Activated naive CD4-positive, alpha-beta T cell treated with anti-CD3 and anti-CD28 coated beads for 36 hours (primary cell): ENCODE data around the gene DDAH1. TPM values are rescaled to one million over a fixed set of nuclear protein-coding genes. Genes with fewer than 3 reads are reported as not detected.
"Not testable (repeated sequence)": the region's sequence is repeated elsewhere in the genome, so short reads cannot be mapped to it uniquely, and the experiment has no call there.

Source experiments
- CTCF ChIA-PET: fragments of 350-600 bp; sonication (Branson Sonifier 250); formaldehyde crosslinking; loops from one replicate; lab custom pipeline; 2021; ENCODE audit warnings: antibody characterized with exemption; lab: Charles Lee
- DNase-seq: peaks from one replicate; pipeline ENCODE4 v3.0.0-alpha.2; 2020
- H3K27ac Mint-ChIP-seq: one replicate; pipeline ENCODE4 v1.8.0; 2021; ENCODE audit warnings: mild to moderate bottlenecking, mixed read lengths
- H3K27me3 Mint-ChIP-seq: one replicate; pipeline ENCODE4 v1.8.0; 2021; ENCODE audit warnings: low read depth, mixed read lengths
- H3K36me3 Mint-ChIP-seq: one replicate; pipeline ENCODE4 v1.8.0; 2021; ENCODE audit warnings: low read depth, mixed read lengths
- H3K4me1 Mint-ChIP-seq: one replicate; pipeline ENCODE4 v1.8.0; 2021; ENCODE audit warnings: low read depth, mixed read lengths
- H3K4me3 Mint-ChIP-seq: one replicate; pipeline ENCODE4 v1.8.0; 2021; ENCODE audit warnings: mild to moderate bottlenecking, moderate library complexity, mixed read lengths
- H3K9me3 Mint-ChIP-seq: one replicate; pipeline ENCODE4 v1.8.0; 2021; ENCODE audit warnings: mixed read lengths
- intact Hi-C: fragments of 100-400 bp; cut with micrococcal nuclease; formaldehyde crosslinking; loops from one replicate; pipeline ENCODE4 v1.15.1; 2023
- total RNA-seq, 2 experiments: library from RNA; stranded (reverse); gene quantifications; one replicate each; pipeline ENCODE4 v1.2.3, GENCODE V29; 2021

DDAH1 gene
- total RNA-seq, 2 experiments from 2014 or later = not detected

DNA sequence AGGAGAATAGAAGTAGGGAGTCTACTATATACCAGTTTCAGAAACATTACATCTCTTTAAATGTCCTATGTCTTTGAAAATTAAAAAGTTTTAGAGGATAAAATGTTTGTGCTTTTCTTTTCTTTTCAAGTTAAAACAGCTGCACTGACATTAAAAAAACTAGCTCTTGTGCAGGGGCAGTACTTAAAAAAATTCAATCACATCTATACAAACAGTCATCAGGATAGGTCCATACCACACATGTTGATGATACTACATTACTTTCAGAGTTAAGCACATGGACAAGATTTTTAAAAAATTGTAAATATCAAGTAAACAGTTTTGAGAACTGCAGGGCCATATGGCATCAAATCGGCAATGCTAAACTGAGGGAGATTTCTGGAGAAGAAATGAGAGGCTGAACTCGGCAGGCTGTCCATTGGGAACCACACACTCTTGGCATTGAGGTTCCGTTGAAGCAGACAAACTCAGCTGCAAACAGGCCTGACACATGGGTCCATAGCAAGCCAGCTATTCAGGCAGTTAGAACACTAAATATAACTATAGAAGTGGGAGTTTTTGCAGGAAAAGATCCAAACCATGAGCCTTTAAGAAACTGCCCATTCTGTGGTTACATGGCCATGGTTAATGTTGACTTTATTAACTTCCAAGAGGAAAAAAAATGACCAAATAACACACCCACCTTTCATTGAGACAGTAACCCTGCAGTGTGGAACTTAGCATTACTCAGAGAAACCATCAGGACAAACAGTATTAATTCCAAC is 104.0 kb downstream of the DDAH1 start:
- no peak overlapping the region for H3K27ac Mint-ChIP-seq
- DNase-seq = no peak
- no peaks in the 10 kb centered on the region for H3K27me3 Mint-ChIP-seq
- no peak overlapping the region for H3K4me3 Mint-ChIP-seq
- no peaks in the 10 kb centered on the region for H3K36me3 Mint-ChIP-seq
- H3K4me1 Mint-ChIP-seq = no peaks in the 10 kb centered on the region
- CTCF ChIA-PET = no interaction called here
- no peaks in the 10 kb centered on the region for H3K9me3 Mint-ChIP-seq
- intact Hi-C loops = no loop called here

DNA sequence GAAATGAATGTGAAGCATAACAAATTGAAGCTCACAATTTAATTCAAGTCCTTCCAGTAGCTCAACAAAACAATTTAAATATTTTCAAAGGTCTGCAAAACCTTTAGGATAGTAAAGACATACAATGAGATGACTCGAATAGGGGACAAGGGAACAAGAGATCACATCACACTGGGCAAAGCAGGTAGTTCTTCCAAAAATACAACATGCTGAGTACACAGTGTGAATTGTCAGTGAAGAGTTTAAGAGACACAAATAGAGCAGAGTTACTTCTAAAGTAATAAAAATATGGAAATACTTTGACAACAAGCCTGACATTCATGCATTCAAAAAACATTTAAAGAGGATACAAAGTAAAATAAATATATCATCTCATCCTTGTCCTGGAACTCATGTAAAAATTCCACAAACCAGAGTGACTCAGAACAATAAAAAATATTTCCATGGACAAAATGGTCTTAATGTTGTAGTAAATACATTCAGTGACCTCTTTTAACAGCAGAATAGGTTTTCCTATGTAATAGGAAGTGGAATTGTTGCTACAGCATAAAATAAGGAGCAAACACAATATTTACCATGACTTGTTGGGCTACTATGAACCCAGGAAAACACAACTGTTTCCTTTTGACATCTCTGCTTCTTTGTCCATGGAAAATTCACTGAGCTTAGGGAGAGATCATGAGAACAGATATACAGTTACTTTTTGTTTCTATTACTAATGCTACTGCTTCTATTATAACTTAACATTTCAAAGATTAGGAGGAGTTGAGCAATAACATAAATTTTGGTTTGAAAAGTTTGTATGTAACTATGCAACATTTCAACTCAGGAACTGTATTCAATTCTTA is 104.9 kb downstream of the DDAH1 start:
- H3K36me3 Mint-ChIP-seq = no peaks in the 10 kb centered on the region
- H3K4me1 Mint-ChIP-seq = no peaks in the 10 kb centered on the region
- intact Hi-C loops = no loop called here
- DNase-seq = no peak
- no peaks in the 10 kb centered on the region for H3K9me3 Mint-ChIP-seq
- peaks cover 2% of the 10 kb centered on the region for H3K27me3 Mint-ChIP-seq
- no peak overlapping the region for H3K27ac Mint-ChIP-seq
- CTCF ChIA-PET = no interaction called here
- H3K4me3 Mint-ChIP-seq = no peak overlapping the region

DNA sequence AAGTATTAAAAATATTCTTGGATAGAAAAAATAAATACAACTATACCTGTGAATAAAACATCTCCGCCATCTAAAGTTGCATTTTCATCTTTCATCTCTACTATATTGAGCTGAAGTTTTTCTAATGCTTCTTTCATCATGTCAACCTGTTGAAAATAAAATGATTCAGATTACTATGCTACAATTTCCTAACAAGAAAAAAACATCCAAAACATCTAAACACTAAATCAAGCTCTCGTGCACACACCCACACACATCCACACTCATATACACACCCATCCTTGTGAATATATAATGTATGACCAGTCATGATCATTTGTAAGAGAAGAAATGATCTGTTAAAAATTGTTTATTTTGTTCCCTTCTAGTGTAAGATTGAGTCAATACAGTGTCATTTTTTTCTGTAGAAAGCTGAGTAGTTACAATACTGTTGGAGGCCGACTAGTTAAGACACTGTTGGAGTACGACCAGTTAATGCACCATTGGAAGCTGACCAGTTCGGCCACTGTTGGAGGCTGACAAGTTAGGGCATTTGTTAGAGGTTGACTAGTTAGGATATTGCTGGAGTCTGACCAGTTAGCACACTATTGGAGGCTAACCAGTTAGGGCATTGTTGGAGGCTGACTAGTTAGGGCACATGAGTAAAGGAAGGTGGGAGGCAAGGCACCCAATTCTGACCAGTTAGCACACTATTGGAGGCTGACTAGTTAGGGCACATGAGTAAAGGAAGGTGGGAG is 106.1 kb downstream of the DDAH1 start:
- DNase-seq = no peak
- no peaks in the 10 kb centered on the region for H3K4me1 Mint-ChIP-seq
- intact Hi-C loops = no loop called here
- peaks cover 3% of the 10 kb centered on the region for H3K27me3 Mint-ChIP-seq
- H3K27ac Mint-ChIP-seq = no peak overlapping the region
- CTCF ChIA-PET = interaction anchor here (0.6 kb wide), 1 partner anchor 459 kb away, joined by 3 read pairs; no protein-coding TSS in a partner anchor
- H3K4me3 Mint-ChIP-seq = no peak overlapping the region
- no peaks in the 10 kb centered on the region for H3K36me3 Mint-ChIP-seq
- no peaks in the 10 kb centered on the region for H3K9me3 Mint-ChIP-seq

DNA sequence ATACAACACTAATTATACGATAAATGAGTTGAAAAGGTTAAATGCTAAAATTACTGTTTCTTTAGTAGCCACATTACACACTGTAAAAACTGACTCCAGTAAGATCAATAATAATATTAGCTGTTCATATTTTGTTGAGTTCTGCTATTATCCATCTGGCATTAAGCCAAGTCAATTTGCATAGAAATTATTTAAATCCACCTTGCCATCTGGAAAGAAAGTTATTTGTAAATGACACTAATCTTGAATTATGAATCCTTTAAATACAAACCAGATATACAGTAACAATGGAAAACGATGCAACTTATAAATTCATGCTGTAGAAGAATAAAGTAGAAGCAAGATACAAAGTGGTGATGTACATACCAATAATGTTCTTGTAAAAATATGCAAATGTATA is 107.1 kb downstream of the DDAH1 start:
- no peak overlapping the region for H3K27ac Mint-ChIP-seq
- H3K4me1 Mint-ChIP-seq = no peaks in the 10 kb centered on the region
- CTCF ChIA-PET = no interaction called here
- H3K36me3 Mint-ChIP-seq = no peaks in the 10 kb centered on the region
- no peak overlapping the region for H3K4me3 Mint-ChIP-seq
- no peak for DNase-seq
- intact Hi-C loops = no loop called here
- H3K9me3 Mint-ChIP-seq = no peaks in the 10 kb centered on the region
- peaks cover 5% of the 10 kb centered on the region for H3K27me3 Mint-ChIP-seq

DNA sequence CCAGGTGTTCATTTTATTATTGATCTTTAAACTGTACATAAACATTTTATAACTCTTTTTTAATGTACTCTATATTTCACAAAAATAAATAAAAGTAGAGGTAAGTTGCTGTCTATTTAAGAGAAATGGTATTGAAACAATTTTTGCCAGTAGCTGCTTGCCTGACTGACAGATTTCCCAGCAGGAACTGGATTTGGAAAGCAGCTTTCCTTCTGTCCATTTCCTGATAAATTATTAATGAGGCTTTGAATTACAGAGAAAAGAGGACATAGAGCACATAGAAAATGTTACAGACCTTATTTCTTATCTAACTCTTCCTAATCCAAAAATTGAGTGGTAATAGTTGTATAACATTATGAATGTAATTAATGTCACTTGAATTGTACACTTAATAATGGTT is 108.8 kb downstream of the DDAH1 start:
- H3K36me3 Mint-ChIP-seq = no peaks in the 10 kb centered on the region
- no peak for DNase-seq
- no peaks in the 10 kb centered on the region for H3K4me1 Mint-ChIP-seq
- peaks cover 5% of the 10 kb centered on the region for H3K27me3 Mint-ChIP-seq
- CTCF ChIA-PET = no interaction called here
- no peaks in the 10 kb centered on the region for H3K9me3 Mint-ChIP-seq
- intact Hi-C loops = no loop called here
- no peak overlapping the region for H3K27ac Mint-ChIP-seq
- no peak overlapping the region for H3K4me3 Mint-ChIP-seq

DNA sequence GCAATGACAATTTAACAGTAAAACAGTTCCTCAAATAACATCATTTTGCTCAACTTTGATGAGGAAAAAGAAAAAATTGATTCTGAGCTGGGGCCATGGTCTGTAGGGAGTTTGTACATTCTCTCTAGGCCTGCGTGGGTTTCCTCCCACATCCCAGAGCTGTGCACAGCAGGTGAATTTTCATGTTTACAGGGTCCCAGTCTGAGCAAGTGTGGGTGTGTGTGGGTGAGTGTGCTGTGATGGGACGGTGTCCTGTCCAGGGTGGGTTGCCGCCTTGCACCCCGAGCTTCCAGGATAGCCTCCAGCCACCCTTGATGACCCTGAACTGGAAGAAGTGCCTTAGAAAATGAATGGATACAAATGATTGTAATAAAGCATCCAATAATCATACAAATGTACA is 112.9 kb downstream of the DDAH1 start:
- Mint-ChIP-seq H3K4me3 (no peak overlapping the region), H3K9me3 (no peaks in the 10 kb centered on the region), H3K27me3 (peaks cover 5% of the 10 kb centered on the region), H3K4me1 (no peaks in the 10 kb centered on the region), H3K27ac (no peak overlapping the region), H3K36me3 (no peaks in the 10 kb centered on the region)
- intact Hi-C loops = no loop called here
- CTCF ChIA-PET = no interaction called here
- no peak for DNase-seq

DNA sequence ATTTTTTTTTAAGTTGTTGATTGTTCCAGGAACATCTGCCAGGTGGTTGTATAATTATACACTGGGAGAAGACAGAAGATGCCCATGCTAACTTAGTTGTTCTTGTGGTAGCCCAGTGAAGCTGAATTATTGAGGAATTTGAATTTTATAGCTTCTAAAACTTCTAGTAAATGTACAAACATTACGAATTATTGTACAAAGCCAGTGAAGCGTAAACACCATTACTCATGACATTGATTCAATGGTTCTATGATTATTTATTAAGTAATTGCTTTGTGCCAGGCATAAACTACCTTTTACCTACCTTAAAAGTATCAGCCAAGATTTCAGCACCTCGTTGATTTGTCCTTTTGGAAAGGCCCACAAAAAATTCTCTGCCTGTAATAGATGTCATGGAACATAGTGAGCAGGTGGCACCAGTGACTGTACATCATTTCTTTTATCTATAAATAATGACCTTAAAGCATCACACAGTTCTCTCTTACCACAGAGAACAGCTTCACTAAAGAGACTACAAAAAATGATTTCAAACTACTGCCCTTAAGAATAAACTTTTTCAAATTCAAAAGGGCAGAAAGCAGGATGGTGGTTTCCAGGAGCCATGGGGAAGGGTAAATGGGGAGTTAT is 113.6 kb downstream of the DDAH1 start:
- Mint-ChIP-seq H3K4me3 (no peak overlapping the region), H3K27me3 (peaks cover 5% of the 10 kb centered on the region), H3K36me3 (no peaks in the 10 kb centered on the region), H3K4me1 (no peaks in the 10 kb centered on the region), H3K9me3 (no peaks in the 10 kb centered on the region), H3K27ac (no peak overlapping the region)
- CTCF ChIA-PET = no interaction called here
- DNase-seq = no peak
- intact Hi-C loops = no loop called here

DNA sequence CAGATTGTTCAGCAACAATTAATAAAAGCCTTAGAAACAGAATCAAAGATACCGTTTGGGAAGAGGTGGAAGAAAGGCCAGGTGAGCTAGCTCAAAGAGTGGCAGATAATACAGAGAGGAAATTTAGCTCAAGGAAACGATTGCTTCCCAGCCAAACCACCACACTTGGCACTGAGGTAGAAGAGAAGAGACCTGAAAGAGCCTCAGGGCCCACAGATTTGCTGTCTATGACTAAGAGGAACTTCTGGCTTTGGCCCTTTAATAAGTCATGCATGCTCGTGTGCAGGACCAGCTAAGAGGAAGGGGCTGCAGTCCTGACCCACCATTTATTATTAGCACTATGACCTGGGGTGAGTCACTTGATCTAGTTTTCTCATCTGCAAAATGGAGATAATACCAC is 115.7 kb downstream of the DDAH1 start:
- peaks cover 3% of the 10 kb centered on the region for H3K27me3 Mint-ChIP-seq
- H3K4me1 Mint-ChIP-seq = no peaks in the 10 kb centered on the region
- DNase-seq = no peak
- no peak overlapping the region for H3K27ac Mint-ChIP-seq
- H3K9me3 Mint-ChIP-seq = no peaks in the 10 kb centered on the region
- intact Hi-C loops = no loop called here
- H3K36me3 Mint-ChIP-seq = no peaks in the 10 kb centered on the region
- H3K4me3 Mint-ChIP-seq = no peak overlapping the region
- CTCF ChIA-PET = no interaction called here

DNA sequence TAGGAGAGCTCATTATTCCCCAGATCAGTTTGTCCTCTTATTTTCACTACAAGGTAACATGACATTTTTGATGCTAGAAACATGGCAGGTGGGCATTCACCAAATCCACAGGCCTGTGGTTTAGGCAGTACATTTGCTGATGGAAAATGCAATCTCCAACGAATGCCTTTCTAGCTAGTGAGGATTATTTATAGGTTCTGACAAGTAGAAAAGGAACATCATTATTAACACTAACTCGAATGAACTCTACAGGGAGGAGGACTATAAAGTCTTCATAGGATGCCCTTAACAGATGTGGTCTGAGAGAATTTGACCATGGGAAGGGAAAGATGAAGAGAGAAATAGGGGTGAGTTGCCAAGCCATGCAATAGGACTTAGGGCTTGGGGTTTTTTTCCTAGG is 117.1 kb downstream of the DDAH1 start:
- no peak overlapping the region for H3K4me3 Mint-ChIP-seq
- intact Hi-C loops = no loop called here
- CTCF ChIA-PET = no interaction called here
- H3K27me3 Mint-ChIP-seq = no peaks in the 10 kb centered on the region
- H3K4me1 Mint-ChIP-seq = no peaks in the 10 kb centered on the region
- H3K9me3 Mint-ChIP-seq = no peaks in the 10 kb centered on the region
- no peak overlapping the region for H3K27ac Mint-ChIP-seq
- no peaks in the 10 kb centered on the region for H3K36me3 Mint-ChIP-seq
- DNase-seq = no peak

DNA sequence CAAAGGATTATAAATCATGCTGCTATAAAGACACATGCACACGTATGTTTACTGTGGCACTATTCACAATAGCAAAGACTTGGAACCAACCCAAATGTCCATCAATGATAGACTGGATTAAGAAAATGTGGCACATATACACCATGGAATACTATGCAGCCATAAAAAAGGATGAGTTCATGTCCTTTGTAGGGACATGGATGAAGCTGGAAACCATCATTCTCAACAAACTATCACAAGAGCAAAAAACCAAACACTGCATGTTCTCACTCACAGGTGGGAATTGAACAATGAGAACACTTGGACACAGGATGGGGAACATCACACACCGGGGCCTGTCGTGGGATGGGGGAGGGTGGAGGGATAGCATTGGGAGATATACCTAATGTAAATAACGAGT is 117.7 kb downstream of the DDAH1 start:
- H3K36me3 Mint-ChIP-seq, DNase-seq, H3K4me1 Mint-ChIP-seq, H3K27ac Mint-ChIP-seq, intact Hi-C loops, H3K4me3 Mint-ChIP-seq, H3K27me3 Mint-ChIP-seq, CTCF ChIA-PET, H3K9me3 Mint-ChIP-seq: not testable (repeated sequence)

DNA sequence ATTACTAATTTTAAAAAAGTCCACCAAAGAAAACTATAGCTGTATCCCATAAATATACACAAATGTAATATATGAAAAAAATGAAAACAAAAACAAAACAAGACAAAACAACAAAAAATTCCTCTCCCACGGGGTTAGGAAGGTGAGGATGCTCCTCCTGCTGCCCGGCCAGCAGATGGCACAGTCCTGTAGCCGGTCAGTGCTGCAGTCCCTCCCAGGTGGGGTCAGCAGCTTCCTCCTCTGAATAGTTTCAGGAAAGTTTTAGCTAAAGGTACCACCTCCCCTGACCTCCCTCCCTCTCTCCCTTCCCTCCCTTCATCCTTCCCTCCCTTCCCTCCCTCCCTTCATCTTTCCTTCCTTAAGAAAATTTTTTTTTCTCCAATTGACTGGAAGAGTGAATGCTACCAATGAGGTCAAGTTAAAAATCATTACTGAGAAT is 120.7 kb downstream of the DDAH1 start:
- H3K27me3 Mint-ChIP-seq = no peaks in the 10 kb centered on the region
- H3K27ac Mint-ChIP-seq = no peak overlapping the region
- intact Hi-C loops = no loop called here
- H3K4me1 Mint-ChIP-seq = no peaks in the 10 kb centered on the region
- no peaks in the 10 kb centered on the region for H3K9me3 Mint-ChIP-seq
- no peak overlapping the region for H3K4me3 Mint-ChIP-seq
- DNase-seq = no peak
- CTCF ChIA-PET = no interaction called here
- H3K36me3 Mint-ChIP-seq = no peaks in the 10 kb centered on the region

DNA sequence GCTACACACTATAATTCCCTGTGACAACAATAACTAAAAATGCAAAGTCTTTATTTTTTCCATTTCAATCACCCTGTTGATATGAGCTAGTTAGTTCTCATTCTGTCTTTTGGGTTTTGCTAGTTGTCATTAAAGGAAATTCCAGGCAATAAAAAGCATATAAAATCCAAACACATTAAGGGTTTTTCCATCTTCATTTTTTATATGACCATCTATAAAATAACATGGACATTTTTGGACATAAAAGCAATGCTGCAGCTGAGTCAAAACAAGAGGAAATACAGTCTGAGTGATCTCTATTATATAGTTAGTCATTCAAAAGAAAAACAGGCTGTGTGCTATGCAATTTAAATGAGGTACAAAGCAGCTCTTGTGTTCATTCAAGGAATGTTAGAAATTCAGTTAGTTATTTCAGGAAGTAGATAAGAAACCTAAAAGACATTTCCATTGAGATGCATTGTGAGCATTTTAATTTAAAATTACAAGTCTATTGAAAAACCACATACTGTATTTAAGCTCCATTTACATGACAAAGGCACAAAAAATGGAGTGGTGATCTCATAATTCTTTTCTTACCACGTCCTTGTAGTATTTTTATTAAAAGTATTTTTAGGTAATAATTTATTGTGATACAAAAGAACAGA is 121.2 kb downstream of the DDAH1 start:
- no peaks in the 10 kb centered on the region for H3K4me1 Mint-ChIP-seq
- intact Hi-C loops = no loop called here
- no peak overlapping the region for H3K4me3 Mint-ChIP-seq

More for the DNA sequence above, 121.2 kb downstream of the DDAH1 start:
- no peaks in the 10 kb centered on the region for H3K9me3 Mint-ChIP-seq
- no peak overlapping the region for H3K27ac Mint-ChIP-seq
- CTCF ChIA-PET = no interaction called here
- H3K27me3 Mint-ChIP-seq = no peaks in the 10 kb centered on the region
- DNase-seq = no peak
- no peaks in the 10 kb centered on the region for H3K36me3 Mint-ChIP-seq
